ENCODE results near the gene CEP57L1. TPM values are rescaled to one million over a fixed set of nuclear protein-coding genes. Genes with fewer than 3 reads are reported as not detected.

CEP57L1 gene
- total and polyA plus RNA-seq, 4 donors: 3.8 to 22.1 (median 10.2) TPM

- Histone ChIP-seq H3K36me3 (ENCODE audit: control insufficient read depth in 4 of 4, insufficient read depth in 3 of 4, low read depth in 1 of 4, low read length in 3 of 4) (no peaks in the 10 kb centered on the region), H3K27me3 (ENCODE audit: control insufficient read depth in 4 of 4, insufficient read depth in 4 of 4, low read length in 3 of 4) (no peaks in the 10 kb centered on the region), H3K27ac (ENCODE audit: low read depth in 1 of 2, low read length in 2 of 2) (no peak overlapping the region), H3K9me3 (ENCODE audit: control insufficient read depth in 4 of 4, low read length in 3 of 4) (no peaks in the 10 kb centered on the region), H3K4me3 (ENCODE audit: low read depth in 1 of 3, low read length in 3 of 3) (no peak overlapping the region), H3K9ac (ENCODE audit: low read depth in 1 of 2, low read length in 2 of 2) (no peak overlapping the region), H3K4me1 (ENCODE audit: control insufficient read depth in 4 of 4, insufficient read depth in 4 of 4, low read length in 3 of 4) (no peaks in the 10 kb centered on the region)
- WGBS: 66% methylated on average over 1 of the region's 1 CpG
- DNase-seq (ENCODE audit: low spot score): no peak
- TF ChIP-seq NR2F2 (IDR thresholded peaks at IDR 0.05) (no peak), RAD21 (IDR thresholded peaks at IDR 0.05) (no peak), FOXA1 (IDR thresholded peaks at IDR 0.05) (no peak), ATF3 (IDR thresholded peaks at IDR 0.05) (no peak)
These were observed 117.4 kb downstream of the CEP57L1 start for GRCh38 chr6:109212683-109213082.

Small RNAs within 50 kb of the gene (small RNA-seq; reads per million reads assigned to genes)
- not detected for gene RNU6-653P

Other genes with a start within 250 kb of the CEP57L1 start
- 1 to 10 TPM in 1 of 2 donors, under 1 TPM in 1; 0.51 to 1.5 TPM for gene ARMC2, start 247.1 kb upstream of the CEP57L1 start, total RNA-seq
- gene ARMC2, start 247.1 kb upstream of the CEP57L1 start, polyA plus RNA-seq: under 1 TPM; 0.24 to 0.94 TPM
- gene SESN1, start 661 bp upstream of the CEP57L1 start, total RNA-seq: 10 to 100 TPM; 14.1 to 17.0 TPM
- 1 to 10 TPM; 6.2 to 7.9 TPM for gene SESN1, start 661 bp upstream of the CEP57L1 start, polyA plus RNA-seq

Data from liver (tissue), 10 donors.